HG02588 (cell line): Measurements from ENCODE around the gene DST.

Source experiments
- ATAC-seq: cut with Tn5 transposase; IDR thresholded peaks from one replicate; pipeline ENCODE4 v1.9.1; 2021; ENCODE audit warnings: mild to moderate bottlenecking, moderate library complexity; ENCODE audit not compliant: unreplicated experiment

Gene DST

GRCh38 chr6:56539527-56540105, 103.1 kb downstream of the DST start:
- no peak for ATAC-seq

GRCh38 chr6:56538851-56539250, 103.8 kb downstream of the DST start:
- ATAC-seq = no peak

- no peak for ATAC-seq
Observed at GRCh38 chr6:56537223-56537770, 105.4 kb downstream of the DST start.

- ATAC-seq = no peak
Observed at GRCh38 chr6:56536536-56536935, 106.2 kb downstream of the DST start.

GRCh38 chr6:56535626-56536025, 107.1 kb downstream of the DST start:
- no peak for ATAC-seq

- no peak for ATAC-seq
Observed at GRCh38 chr6:56534680-56535419, 107.8 kb downstream of the DST start.

GRCh38 chr6:56532766-56533551, 109.7 kb downstream of the DST start:
- no peak for ATAC-seq

- no peak for ATAC-seq
Observed at GRCh38 chr6:56531839-56532595, 110.7 kb downstream of the DST start.

- ATAC-seq = no peak
Observed at GRCh38 chr6:56529594-56530191, 113.0 kb downstream of the DST start.

GRCh38 chr6:56528412-56528841, 114.3 kb downstream of the DST start:
- no peak for ATAC-seq

- ATAC-seq = no peak
Observed at GRCh38 chr6:56527934-56528333, 114.8 kb downstream of the DST start.

GRCh38 chr6:56526860-56527544, 115.7 kb downstream of the DST start:
- ATAC-seq = no peak

- ATAC-seq = no peak
Observed at GRCh38 chr6:56525974-56526789, 116.5 kb downstream of the DST start.

- no peak for ATAC-seq
Observed at GRCh38 chr6:56524891-56525703, 117.6 kb downstream of the DST start.

GRCh38 chr6:56522495-56523270, 120.0 kb downstream of the DST start:
- ATAC-seq = no peak

GRCh38 chr6:56521976-56522375, 120.7 kb downstream of the DST start:
- no peak for ATAC-seq

GRCh38 chr6:56521454-56521853, 121.2 kb downstream of the DST start:
- no peak for ATAC-seq
